DOHH2 (cell line): ENCODE results near the gene BATF.
"Not testable (repeated sequence)": the region's sequence is repeated elsewhere in the genome, so short reads cannot be mapped to it uniquely, and the experiment has no call there.

ENCODE experiments used
- H3F3A ChIP-seq: fragments of 200-600 bp; sonication (generic), shearing (Covaris generic); 2 replicates; pipeline ENCODE4 v1.6.0; 2016; ENCODE audit warnings: antibody characterized with exemption, mild to moderate bottlenecking; ENCODE audit not compliant: control insufficient read depth, insufficient read depth
- H3K27ac ChIP-seq: fragments of 200-600 bp; sonication (generic); 2 replicates; pipeline ENCODE4 v1.5.1; 2014; ENCODE audit warnings: low read depth, mild to moderate bottlenecking, low read length, moderate library complexity
- H3K27me3 ChIP-seq: fragments of 200-600 bp; sonication (generic); 2 replicates; pipeline ENCODE4 v1.6.1; 2014; ENCODE audit warnings: mild to moderate bottlenecking, low read length, mixed read lengths; ENCODE audit not compliant: control insufficient read depth
- H3K36me3 ChIP-seq: fragments of 200-600 bp; sonication (generic); 2 replicates; pipeline ENCODE4 v1.6.1; 2014; ENCODE audit warnings: mild to moderate bottlenecking, low read length, moderate library complexity, mixed read lengths; ENCODE audit not compliant: control insufficient read depth
- H3K4me1 ChIP-seq: fragments of 200-600 bp; sonication (generic); 2 replicates; pipeline ENCODE4 v1.6.1; 2014; ENCODE audit warnings: mild to moderate bottlenecking, low read length, mixed read lengths; ENCODE audit not compliant: control insufficient read depth
- H3K4me2 ChIP-seq: fragments of 200-600 bp; sonication (generic); 2 replicates; pipeline ENCODE4 v1.6.0; 2014; ENCODE audit warnings: mild to moderate bottlenecking, low read length, moderate library complexity
- H3K4me3 ChIP-seq: fragments of 200-600 bp; sonication (generic); 2 replicates; pipeline ENCODE4 v1.5.1; 2014; ENCODE audit warnings: mild to moderate bottlenecking, low read length, mixed read lengths
- H3K79me2 ChIP-seq: fragments of 200-600 bp; sonication (generic); 2 replicates; pipeline ENCODE4 v1.6.1; 2014; ENCODE audit warnings: mild to moderate bottlenecking, low read length, mixed read lengths; ENCODE audit not compliant: control insufficient read depth
- H3K9me2 ChIP-seq: fragments of 200-600 bp; sonication (generic); replicated peaks from 2 replicates; pipeline ENCODE4 v1.6.1; 2014; ENCODE audit warnings: mild to moderate bottlenecking, low read length, mixed read lengths; ENCODE audit not compliant: control insufficient read depth
- H3K9me3 ChIP-seq: fragments of 200-600 bp; sonication (generic); 2 replicates; pipeline ENCODE4 v1.6.1; 2014; ENCODE audit warnings: antibody characterized with exemption, low read length, mixed read lengths; ENCODE audit not compliant: control insufficient read depth, insufficient read depth
- H4K20me1 ChIP-seq: fragments of 200-600 bp; sonication (generic); 2 replicates; pipeline ENCODE4 v1.6.0; 2014; ENCODE audit warnings: low read depth, mild to moderate bottlenecking, antibody characterized with exemption, low read length, moderate library complexity; ENCODE audit not compliant: control insufficient read depth, insufficient read depth
- CTCF ChIP-seq: fragments of 200-600 bp; sonication (generic); IDR thresholded peaks from one replicate; pipeline ENCODE4 v1.5.1; 2014; ENCODE audit warnings: antibody characterized with exemption, mild to moderate bottlenecking, low read depth, low read length; ENCODE audit not compliant: poor library complexity, severe bottlenecking
- EZH2phosphoT487 ChIP-seq: fragments of 200-600 bp; sonication (generic); IDR thresholded peaks from 2 replicates; pipeline ENCODE4 v1.6.1; 2017; ENCODE audit warnings: borderline replicate concordance, mild to moderate bottlenecking, antibody characterized with exemption, low read length, moderate library complexity, mixed read lengths

Gene BATF, protein sequence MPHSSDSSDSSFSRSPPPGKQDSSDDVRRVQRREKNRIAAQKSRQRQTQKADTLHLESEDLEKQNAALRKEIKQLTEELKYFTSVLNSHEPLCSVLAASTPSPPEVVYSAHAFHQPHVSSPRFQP

DNA sequence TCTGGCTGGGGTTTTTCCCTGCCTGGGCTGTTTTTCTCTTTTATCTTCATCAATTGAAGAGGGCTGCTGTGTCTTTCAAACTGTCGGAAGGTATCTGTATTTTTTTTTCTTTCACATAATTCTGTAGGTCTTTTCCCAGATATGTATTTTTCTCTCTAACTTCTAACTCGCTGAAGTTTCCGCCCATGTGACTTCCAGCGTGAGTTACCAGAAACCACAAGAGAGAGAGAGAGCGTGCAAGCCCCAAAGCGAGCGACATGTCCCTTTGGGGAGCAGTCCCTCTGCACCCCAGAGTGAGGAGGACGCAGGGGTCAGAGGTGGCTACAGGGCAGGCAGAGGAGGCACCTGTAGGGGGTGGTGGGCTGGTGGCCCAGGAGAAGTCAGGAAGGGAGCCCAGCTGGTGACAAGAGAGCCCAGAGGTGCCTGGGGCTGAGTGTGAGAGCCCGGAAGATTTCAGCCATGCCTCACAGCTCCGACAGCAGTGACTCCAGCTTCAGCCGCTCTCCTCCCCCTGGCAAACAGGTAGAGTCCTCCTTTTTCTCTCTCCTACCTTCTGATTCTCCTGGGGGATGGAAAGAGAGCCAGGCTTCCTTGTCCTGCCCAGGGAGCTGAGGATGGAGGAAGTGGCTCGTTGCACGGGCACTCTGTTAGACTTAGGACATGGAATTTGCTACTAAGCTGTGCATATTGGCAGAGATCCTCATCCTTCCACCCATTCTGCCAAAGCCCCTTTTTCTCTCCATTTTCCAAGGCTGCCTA is at the start of gene BATF:
BATF (plus strand) TSS at position 246 of the 759 bp plus-strand sequence; CDS start at position 460, 214 bp downstream.
- Histone ChIP-seq H3K79me2 (no peaks in the 10 kb centered on the region), H3K27me3 (peaks cover 77% of the 10 kb centered on the region), H3K4me1 (peaks cover 14% of the 10 kb centered on the region), H3F3A (no peaks in the 10 kb centered on the region), H4K20me1 (no peaks in the 10 kb centered on the region), H3K9me2 (no peaks in the 10 kb centered on the region), H3K9me3 (no peaks in the 10 kb centered on the region), H3K4me2 (peak within 1 kb of the TSS; percentile 68), H3K4me3 (peak within 1 kb of the TSS; percentile 61), H3K27ac (no peak within 1 kb of the TSS), H3K36me3 (no peaks in the 10 kb centered on the region)
- no peak for TF ChIP-seq EZH2phosphoT487
- TF ChIP-seq CTCF = no peak

DNA sequence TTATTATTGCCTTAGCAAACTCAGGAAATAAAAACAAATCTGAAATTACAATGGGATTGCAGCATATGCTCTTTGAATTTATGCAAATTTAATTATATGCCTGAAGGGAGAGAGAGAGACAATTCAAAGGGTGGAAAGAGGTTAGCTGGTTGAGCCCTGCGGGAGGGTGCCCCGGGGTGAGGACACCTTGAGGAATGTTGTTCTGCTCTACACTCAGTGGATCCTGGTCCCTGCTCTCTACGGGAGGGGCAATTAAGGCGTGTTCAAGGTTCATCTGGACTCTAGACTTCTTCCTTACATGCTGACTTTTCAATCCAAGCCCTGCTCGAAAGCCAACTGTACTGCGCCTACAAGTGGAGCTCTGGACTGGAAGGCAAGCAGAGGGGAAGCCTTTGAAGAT is 48.1 kb upstream of the BATF start:
- not testable (repeated sequence) for H4K20me1 ChIP-seq, H3K9me3 ChIP-seq, H3K4me3 ChIP-seq, H3K27ac ChIP-seq, H3K27me3 ChIP-seq, H3K9me2 ChIP-seq, H3K79me2 ChIP-seq
- Histone ChIP-seq H3K36me3 (peaks cover 11% of the 10 kb centered on the region), H3F3A (peaks cover 13% of the 10 kb centered on the region), H3K4me1 (peaks cover 68% of the 10 kb centered on the region), H3K4me2 (peak overlapping the region; percentile 18; the same call in 1 of the 2 replicates)

DNA sequence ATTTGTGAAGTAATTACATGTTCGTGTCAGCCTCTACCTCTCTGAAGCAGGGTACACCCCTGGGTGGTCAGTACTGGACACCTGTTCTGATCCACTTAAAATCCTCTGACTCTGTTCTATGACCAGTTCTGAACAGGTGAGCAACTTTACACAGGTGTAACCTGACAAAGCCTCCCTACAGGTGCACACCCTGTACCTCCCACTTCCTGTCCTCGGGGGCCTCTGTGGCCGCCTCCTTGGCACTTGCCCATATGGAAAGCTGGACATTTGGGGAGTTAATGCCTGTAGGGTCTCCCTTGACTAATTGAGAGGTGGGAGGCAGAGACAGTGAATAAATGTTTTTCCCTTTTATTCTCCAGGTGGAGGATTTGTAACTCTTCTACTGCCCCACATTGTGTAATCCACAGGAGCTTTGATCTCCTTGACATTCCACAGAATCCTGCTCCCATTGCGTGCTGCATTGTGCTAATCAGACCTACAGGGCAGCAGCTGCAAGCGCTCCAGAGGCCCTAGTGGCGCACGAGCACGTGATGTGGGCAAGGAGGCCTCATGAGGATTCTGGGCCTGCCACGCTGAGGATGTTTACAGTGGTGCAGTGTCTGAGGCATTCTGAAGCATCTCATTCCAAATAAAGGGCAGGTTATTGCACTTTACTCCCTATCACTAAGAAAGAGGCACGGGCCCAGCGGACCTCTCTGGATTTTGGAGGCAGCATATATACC is 45.8 kb upstream of the BATF start:
- Histone ChIP-seq H3K79me2 (no peaks in the 10 kb centered on the region), H4K20me1 (no peaks in the 10 kb centered on the region), H3K9me3 (no peaks in the 10 kb centered on the region), H3K9me2 (no peaks in the 10 kb centered on the region), H3K27ac (no peak overlapping the region), H3K4me3 (0 out of 2 replicates have a peak overlapping the region, but pooled peaks have one; percentile 14), H3K36me3 (no peaks in the 10 kb centered on the region), H3K4me2 (peak overlapping the region; percentile 29; the same call in 1 of the 2 replicates), H3F3A (peaks cover 8% of the 10 kb centered on the region), H3K27me3 (0 out of 2 replicates have a peak, but pooled peaks cover 3% of the 10 kb centered on the region), H3K4me1 (peaks cover 54% of the 10 kb centered on the region)
- no peak for TF ChIP-seq EZH2phosphoT487
- TF ChIP-seq CTCF = no peak

GRCh38 chr14:75477881-75478280 is 44.4 kb upstream of the BATF start:
- TF ChIP-seq EZH2phosphoT487 = no peak
- TF ChIP-seq CTCF = no peak
- H3K9me2 ChIP-seq = no peaks in the 10 kb centered on the region
- no peak overlapping the region for H3K4me3 ChIP-seq
- 0 out of 2 replicates have a peak, but pooled peaks cover 3% of the 10 kb centered on the region for H3K27me3 ChIP-seq
- H3K79me2 ChIP-seq = no peaks in the 10 kb centered on the region
- no peak overlapping the region for H3K27ac ChIP-seq
- no peaks in the 10 kb centered on the region for H3K9me3 ChIP-seq
- H3K36me3 ChIP-seq = no peaks in the 10 kb centered on the region
- H3F3A ChIP-seq = peaks cover 8% of the 10 kb centered on the region
- H3K4me2 ChIP-seq = no peak overlapping the region
- peaks cover 42% of the 10 kb centered on the region for H3K4me1 ChIP-seq
- H4K20me1 ChIP-seq = no peaks in the 10 kb centered on the region
